RPMI8226 (cell line): ENCODE results near the gene CRACR2A.

Experiments
- DNase-seq: peaks from one replicate; pipeline ENCODE4 v3.0.0-alpha.2; 2015

The CRACR2A gene

DNA sequence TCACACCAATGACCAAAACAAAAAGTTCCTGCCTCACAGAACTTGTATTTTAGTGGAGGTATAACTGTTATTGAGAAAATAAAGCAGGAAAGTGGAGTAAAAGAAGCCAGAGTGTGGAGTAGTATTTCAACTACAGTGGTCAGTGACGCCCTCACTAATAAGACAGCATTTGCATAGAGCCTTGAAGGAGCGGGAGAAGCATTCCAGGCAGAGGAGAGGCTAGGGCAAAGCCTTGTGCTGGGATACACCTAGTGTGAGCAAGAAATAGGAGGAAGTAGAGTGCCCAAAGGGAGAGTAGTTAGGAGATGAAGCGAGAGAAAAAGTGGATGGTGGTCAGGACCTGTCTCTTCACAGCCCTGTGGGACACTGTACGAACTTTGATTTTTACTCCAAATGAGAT lies 107.8 kb downstream of the CRACR2A start:
- DNase-seq, result no peak

DNA sequence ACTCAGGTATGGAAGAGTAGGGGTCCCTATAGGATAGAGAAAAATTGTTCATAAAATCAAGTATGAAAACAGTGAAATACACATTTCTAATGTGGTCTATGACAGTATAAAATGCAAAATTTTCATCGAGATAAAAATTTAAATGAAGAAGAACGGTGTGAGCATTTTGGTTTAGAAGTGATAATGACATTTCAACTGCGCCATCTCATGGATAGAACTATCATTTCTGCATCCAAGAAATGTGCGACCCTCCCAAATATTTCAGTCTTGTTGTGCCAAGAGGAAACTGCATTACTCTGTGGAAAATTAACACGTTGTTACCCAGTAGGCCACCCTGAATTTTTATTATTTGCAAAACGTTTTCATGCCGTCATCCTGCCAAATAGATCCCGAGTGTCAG lies 108.8 kb downstream of the CRACR2A start:
- DNase-seq, result no peak

DNA sequence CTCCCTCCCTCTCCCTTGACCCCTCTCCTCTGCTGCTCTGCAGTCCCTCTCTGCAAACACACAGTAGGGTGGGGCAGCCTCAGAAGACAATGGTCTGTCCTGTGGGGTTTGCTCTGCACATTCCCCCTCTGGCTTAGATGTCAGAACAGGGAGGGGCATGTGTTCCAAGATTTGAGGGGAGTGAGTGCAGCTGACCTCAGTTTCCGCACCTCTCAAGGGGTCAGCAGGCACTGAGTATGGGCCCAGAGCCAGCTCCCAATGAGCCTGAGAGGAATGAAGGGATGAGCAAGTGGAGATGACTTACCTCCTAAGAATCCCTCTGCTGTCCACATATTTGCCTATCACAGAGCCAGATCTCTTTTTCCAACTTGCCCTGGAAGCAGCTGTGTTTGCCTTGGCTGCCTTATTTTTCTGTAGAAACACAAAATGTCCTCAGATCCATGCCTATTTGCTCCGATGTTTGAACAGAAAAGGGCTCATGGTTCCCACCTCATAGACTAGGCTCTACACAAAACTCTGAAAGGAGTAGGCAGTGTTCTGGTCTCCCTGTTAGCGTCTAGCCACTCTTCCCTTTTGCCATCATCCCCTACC lies 111.4 kb downstream of the CRACR2A start:
- DNase-seq, result no peak

DNA sequence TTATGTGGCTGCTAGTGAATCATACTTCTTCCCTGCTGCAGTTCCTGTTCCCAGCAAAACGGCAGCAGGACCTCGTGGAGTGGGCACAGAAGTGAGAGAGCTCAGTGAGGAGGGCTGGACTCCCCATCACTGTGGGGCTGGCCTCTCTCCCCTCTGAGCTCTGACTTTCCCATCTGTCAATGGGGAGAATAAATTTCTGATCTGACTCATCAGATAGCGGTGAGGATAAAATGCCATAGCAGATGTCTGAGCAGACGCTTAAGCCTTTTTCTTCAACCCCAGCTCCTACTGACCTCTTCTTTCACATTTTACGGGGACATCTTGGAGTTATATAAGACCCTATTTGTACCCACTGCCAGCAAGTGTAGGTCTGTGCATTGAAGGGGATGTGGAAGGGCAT lies 116.6 kb downstream of the CRACR2A start:
- DNase-seq, result no peak

DNA sequence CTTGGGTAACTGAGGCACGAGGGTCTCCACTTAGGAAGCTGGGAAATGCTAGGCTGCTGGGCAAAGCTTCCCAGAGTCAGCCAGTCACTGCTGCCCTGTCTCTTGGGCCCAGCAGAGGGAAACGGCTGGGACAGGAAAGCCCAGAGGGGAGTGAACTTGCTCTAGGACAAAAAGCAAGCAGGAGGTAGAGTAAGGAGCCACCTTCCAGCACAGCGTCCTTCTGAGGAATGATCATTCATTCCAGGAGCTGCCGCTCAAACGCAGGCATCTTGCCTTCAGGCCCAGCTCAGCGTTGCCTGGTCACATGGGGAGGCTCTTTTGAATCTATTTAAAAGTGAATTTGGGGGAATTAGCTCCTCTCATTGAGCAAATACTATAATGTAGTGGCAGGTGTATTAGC lies 118.6 kb downstream of the CRACR2A start:
- DNase-seq, result no peak

DNA sequence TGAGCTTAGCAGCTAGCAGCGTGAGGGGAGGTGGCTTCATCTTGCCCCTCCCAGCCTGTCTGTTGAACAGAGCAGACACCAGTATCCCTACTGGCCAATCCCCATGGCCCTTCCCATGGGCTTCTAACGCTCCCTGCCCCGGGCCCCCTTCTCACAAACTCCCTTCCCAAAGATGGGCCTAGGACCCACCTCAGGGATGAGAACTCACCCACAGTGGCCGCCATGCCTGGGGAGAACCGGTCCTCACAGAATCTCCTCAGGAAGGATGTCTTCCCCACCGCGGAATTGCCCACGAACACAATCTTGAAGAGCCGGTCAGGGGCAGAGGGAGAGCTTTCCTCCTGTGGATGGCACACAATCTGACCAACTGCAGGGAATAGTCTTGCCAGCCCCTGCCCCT lies 119.5 kb downstream of the CRACR2A start:
- no peak for DNase-seq

DNA sequence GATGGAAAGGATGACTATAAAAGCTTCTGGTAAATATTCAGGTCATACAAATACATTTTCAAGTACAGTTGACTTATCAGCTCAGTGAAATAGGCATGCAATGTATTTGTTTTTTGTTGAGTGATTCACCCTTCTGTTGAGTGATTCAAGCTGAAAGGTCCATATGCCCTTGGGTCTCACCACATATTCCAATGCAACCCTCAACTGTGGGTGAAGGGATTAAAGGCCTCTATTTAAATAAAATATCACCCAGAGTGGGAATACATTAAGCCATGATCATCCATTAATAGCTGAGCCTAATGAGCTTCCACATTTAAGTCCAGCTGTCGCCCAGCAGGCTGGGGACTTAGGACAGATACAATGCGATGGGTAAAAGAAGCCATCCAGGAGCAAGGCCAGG lies 120.2 kb downstream of the CRACR2A start:
- DNase-seq, result no peak

DNA sequence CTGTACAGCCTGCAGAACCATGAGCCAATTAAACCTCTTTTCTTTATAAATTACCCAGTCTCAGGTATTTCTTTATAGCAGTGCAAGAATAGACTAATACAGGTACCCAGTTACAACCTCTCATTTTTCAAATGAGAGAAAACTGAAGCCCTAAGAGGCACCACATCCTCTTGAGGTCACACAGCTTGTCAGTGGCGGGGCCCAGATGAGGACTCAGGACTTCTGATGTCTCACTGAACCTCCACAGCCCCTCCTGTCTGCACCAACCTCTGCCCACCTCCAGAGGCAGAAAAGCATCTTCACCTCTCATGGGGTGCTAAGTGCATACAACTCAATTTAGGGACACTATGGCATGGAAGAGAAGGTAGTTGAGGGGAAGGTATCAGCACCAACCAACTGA lies 120.7 kb downstream of the CRACR2A start:
- DNase-seq, result no peak

DNA sequence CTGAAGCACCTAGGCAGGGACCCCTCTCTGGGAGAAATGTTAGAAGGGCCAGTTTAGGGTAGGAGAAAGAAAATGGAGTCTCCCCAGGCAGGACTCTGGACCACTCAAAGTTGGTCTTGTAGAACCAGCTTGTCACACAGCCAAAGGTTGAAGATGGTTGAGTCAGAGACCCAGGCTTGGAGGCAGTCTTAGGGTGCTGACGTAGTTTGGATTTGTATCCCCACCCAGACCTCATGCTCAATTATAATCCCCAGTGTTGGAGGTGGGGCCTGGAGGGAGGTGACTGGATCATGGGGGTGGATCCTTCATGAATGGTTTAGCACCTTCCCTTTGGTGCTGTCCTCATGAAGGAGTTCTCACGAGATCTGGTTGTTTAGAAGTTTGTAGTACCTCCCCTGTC lies 121.2 kb downstream of the CRACR2A start:
- DNase-seq, result no peak

DNA sequence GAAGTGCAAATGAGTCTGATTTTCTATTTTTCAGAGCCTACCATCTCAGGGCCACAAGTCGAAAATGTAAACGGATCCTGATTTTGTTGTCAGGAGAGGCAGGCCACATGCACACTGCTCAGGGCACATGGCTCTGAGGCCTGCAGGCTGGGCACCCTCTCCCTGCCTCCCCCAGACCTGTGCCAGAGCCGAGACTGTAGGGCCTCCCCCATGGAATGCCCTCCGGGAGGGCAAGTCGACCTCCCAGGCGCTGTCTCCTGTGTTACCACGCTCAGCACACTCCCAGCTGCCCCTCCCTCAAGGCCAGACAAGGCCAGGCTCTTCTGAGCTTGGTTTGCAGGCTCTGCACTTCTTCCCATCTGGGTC lies 121.7 kb downstream of the CRACR2A start:
- DNase-seq, result no peak

DNA sequence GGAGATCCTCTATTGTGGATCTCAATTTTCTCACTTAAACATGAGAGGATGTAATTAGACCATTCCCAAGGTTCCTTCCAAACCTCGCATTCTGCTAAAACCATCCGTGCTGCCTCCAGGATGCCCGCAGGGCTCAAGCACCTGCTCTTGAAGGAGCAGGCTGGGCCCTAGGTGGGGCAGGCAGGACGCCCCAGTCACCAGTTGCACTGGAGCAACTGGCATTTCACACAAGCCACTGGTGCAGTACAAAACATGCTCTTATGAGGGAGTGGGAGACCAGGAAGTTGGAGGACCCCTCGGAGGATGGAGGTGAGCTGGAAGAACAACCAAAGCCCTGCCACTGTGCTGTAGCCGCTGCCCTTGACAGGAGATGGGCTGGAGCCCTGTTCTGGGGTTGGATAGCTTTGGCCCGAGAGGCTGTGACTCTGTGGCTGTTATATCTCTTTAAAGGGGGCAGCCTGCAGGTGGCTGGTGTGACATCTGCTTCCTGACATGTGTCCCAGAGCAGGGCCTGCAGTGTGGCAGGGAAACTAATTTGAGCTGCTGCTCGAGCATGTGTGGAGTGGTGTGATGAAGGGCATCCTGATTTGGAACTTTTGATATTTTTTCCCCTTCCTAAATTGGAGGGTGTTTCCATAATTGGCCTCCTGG lies 122.2 kb downstream of the CRACR2A start:
- no peak for DNase-seq

DNA sequence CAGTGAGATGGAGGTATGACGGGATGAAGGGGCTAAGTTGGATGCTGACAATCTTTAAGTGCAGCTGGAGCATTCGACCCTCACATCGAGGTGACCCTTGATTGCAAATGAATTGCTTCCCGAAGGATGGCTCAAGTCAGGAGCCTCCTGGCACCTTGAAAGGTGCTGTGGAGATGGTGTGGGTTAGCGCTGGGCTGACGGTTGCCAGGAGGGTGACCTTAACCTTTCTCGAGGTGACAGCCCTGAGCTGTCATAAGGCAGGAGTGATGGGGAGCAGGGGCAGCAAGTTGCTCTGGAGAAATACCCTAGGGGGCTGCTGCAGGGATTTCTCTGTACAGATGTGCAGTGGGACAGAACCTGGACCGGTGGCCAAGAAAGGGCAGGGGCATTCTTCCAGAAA lies 122.8 kb downstream of the CRACR2A start:
- DNase-seq, result no peak

DNA sequence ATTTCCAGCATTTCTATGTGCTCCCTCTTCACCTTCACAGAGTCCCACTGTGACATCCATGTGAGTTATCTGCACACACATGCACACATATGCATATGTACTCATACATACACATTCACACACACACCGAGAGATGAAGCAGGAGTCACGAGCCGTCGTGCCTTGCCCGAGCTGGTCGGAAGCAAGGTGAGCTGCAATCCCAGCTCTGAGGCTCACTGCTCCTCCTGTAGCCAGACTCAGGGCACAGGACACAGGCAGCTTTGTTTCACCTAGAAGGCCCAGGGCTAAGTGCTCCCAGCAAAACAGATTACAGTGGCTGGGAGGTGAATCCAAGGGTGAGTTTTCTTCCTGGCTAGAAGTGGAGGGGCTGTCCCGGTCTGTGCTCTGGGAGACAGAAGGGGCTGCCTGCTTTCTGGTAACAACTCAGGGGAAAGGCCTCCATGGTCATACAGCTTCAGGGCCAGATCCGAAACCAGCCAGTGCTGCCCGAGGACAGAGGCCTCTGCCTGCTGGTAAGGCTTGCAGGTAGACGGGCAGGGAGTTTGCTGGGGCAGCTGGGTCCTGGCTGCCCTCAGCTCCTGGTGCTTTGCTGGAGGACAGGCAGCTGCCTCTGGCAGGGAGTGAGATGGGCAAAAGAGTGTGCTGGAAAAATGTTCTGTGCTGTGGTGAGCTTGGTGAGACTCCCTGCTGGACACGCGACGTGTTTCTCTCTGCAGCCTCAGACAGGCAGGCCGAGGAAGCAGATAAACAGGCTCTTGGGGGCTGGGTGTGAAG lies 123.7 kb downstream of the CRACR2A start:
- no peak for DNase-seq

DNA sequence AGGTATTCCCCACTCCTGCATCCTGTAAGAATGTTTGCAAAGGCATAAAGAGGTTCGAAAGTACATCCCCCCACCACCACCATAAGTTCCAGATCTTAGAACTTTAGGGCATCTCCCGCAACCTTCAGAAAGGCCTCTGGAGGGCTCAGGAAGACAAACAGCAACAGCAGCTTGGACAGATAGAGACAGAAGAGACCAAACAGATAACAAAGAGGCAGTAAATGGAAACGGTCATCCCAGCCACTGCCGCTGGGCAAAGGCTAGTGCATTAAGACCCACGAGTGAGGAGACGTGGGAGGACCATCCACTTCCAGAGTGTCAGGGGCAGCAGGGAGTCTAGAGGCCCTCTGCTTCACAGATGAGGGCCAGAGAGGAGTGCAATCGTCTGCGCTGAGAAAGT lies 124.3 kb downstream of the CRACR2A start:
- no peak for DNase-seq

DNA sequence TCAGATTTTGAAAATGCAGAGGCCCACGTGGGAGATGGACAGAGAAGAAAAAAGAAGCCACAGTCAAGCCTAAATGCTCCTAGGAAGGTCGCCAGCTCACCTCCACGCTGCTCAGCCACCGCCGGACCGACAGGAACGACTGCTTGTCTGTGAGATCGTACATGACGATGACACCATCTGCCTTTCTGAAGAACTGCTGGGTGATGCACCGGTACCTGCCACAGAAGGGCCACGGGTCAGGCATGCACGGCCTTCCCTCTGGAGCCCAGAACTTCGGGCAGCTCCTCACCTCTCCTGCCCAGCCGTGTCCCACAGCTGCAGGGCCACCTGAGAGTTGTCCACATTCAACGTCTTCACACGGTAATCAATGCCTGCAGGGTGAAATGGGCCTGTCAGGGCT lies 125.6 kb downstream of the CRACR2A start:
- DNase-seq, result no peak

DNA sequence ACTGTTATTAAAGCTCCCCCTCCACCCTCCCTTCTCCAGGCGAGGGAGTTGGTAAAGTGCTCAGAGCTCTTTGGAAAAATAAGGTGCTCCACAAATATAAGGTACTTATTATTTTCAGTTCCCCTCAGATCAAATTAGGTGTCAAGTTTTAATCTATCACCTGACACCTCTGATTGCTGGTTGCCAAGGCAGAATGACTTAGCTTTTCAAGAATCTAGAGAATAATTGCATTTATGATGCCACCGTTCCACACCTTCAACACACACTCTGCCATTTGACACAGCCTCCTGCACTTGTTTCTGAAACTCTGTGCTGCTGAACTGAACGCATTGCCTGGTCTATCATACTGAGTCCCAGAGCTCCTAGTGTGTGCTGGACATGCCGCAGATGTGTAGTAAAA lies 128.6 kb downstream of the CRACR2A start:
- DNase-seq, result no peak

DNA sequence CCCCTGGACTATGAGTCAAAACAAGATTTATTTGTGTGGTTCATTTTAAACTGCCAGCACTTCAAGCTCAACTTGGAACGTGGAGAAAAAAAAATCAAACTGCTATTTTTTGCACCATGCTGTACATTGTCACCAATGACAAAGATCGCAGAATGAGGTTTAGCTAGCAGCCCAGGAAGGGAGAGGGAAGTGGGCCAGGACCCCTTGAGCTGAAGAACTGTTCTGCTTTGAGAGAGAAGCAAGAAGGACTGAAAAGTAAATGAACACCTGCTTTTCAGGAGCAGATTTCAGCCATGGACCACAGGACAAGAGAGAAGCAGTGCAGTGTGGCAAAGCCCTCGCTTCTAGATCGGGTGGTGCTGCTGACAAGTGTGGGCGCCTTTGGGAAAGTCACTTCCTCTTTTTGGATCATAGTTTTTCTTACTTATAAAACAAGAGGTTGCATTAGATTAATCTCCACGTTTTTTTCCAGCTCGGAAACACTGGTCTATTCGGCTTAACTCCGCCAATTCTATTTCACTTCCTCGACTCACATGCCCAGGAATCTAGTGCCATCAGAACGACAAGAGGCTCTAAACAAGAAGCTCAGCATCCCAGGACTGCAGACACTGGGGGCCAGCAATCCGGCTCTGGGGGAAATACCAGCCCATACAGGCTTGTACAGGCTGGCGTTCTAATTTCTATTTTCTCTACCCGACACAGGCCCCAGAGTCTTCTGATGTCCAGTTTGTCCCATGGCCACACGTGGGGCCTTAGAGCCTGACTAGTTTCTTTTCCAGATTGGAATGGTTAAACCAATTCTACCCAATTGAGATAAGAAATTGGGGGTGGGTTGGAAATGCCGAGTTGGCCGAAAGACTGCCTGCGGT lies 129.9 kb downstream of the CRACR2A start:
- DNase-seq, result peak; percentile 14

DNA sequence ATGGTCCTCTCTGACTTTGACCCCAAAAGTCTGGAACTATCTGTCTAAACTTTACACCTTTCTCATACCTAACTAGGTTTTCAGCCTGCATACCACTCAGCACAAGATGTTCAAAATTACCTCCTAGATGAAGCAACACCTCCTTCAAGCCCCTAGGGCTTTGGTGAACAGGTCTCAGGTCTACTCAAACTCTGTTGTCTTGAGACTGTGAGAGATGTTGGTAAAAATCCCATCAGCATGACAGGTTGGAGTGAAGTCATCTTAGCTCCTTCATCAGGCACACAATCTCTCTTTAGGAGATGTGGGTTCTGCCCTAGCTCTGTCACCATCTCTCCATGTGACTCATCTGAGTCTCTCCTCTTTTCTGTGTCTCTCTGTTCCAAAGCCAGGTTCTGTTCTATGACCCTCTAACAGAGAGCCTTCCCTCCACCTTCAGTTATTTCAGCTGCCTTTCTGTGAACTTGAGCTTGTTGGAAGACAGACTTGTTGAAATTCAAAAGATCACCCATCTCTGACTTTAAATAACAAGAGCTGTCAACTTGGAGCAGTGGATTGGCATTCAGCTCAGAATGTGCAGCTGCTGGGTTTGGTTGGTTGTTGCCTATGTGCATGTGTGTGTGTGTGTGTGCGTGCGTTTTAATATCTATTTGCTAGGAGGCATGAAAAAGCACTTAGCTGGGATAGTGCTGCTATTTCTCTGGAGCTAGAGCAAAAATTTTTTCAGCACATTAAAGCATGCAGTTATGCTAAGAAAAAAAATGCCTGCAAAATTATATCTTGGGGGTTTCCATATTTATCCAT lies 130.7 kb downstream of the CRACR2A start:
- DNase-seq, result no peak

DNA sequence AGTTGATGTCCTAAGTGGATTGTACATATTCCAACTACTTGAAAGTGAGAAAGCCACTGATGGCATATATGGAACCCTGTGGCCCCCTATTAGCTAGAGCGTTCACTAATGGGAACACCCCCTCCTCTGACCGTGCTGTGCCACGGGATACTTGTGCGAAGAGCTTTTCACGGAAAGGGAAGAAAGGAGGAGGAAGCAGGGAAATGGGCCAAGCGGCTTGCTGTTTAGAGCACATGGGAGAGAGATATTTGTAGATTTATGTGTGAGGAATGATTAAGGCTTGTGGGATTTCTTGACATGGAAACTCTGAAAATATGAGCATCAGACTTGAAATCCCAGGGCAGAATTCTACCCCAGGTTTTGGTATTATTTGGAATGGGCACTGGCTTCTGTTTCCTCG lies 132.1 kb downstream of the CRACR2A start:
- no peak for DNase-seq

DNA sequence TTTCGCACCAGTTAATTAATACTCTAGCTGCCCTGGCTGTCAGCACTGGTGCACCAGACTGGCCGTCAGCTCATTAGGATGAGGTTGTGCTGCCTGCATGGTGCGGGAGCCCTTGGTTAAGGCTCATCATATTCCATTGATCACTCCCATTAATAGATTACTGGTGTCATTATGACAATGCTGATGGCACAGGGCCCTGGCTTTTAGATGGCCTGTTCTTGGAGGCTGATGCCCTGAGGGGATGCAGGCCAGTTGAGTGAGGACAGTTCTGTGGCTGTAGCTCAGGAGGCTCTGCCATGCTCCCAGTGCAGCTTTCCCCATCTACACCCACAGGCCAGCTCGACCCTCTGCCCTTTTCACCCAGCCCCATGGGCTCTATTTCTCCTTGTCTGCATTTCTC lies 135.3 kb downstream of the CRACR2A start:
- no peak for DNase-seq

DNA sequence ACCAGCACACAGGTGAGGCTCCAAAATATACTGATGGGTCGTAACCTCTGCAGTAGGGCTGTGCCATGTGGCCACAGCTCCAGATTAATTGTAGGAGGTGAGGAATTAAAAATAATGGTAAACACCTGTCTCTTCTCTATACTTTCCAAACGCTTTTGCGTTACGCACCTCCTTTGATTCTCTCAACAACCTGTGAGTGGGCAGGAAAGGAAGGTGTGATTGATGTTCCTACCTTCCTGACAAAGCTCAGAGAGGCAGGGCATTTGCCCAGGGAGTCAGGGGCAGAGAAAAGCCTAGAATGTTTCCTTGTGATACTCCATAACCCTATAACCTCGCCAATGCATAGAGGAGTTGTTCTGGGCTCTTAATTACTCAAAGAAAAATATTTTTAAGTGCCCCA lies 137.0 kb downstream of the CRACR2A start:
- DNase-seq, result no peak

DNA sequence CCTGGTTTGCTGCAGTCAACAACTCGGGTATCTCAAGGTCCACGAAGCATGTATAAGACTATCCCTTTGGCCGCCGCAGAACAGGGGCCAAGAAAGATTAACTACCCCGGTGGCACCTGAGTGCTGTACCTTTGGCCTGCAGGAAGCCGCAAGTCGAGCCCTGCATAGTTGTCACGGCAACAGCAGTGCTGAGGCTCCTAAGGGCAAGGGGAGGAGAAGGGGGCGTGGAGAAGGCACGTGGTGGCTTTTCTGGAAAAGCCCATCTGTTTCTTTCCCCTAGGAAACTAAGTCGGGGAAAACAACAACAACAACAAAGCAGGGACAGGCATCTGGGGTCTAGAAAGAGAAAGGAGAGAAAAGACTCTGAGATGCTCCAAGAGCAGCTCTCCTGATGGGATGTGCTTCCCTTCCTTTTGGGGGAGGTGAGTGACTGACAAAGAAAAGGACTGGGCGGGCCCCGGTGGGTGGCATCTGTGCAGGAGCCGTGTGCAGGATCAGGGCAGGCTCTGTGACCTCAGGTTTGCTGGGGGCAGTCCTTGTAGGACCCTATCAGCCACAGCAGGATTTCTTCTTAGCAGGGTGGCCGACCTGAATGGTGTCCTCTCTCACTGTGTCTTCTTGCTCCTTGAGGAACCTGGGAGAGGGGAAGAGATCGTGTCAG lies 138.0 kb downstream of the CRACR2A start:
- DNase-seq, result no peak
